Activated CD4-positive, CD25-positive, alpha-beta regulatory T cell treated with anti-CD3 and anti-CD28 coated beads, Interleukin-2, amount 50 U/mL, for 16 hours (primary cell): ENCODE measurements around the gene SLC4A2.

ENCODE experiments used
- DNase-seq: peaks from one replicate; pipeline ENCODE4 v3.0.0-alpha.2; 2020; ENCODE audit warnings: low read depth, low spot score

Gene SLC4A2

DNA sequence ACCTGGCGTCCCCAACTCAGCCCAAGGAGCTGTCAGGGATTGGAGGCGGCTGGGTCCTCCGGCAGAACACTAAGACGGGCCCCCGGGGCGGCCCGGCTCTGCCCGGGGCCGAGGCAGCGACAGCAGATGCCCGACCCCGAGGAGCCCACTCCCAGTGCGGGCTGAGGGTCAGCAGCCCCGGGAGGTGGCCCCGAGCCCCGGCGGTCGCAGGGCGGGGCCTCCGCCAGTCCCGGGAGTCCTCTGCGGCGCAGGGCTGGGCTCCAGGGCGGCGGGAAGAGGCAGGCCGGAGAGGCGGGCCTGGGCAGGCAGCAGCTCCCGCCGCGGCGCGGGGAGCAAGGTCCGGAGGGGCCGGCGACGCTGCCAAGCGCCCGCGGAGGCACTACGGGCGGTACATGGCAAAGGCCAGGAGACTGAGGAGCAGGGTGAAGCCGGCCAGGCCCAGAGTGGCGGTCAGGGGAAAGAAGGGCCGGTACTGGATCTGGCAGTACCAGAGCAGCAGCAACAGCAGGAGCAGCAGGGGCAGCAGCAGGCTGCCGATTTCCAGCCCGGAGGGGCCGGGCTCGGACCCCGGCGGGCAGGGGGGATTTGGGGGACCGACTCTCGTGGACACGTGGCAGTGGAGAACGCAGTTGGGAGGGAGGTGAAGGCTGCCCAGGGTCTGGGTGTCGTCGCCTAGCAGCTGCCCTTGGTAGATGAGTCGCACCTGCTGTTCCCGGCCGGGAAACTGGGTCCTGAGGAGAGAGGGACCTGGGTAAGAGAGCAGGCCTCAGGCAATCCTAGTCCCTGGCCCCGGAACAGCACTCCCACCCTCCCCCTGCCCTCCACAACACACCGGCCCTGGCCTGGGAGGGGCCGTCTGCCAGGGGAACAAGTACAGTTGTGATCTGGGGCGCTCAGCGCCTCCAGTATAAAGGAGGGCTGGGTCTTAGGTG, 22.0 kb downstream of the SLC4A2 start:
- DNase-seq: no peak

DNA sequence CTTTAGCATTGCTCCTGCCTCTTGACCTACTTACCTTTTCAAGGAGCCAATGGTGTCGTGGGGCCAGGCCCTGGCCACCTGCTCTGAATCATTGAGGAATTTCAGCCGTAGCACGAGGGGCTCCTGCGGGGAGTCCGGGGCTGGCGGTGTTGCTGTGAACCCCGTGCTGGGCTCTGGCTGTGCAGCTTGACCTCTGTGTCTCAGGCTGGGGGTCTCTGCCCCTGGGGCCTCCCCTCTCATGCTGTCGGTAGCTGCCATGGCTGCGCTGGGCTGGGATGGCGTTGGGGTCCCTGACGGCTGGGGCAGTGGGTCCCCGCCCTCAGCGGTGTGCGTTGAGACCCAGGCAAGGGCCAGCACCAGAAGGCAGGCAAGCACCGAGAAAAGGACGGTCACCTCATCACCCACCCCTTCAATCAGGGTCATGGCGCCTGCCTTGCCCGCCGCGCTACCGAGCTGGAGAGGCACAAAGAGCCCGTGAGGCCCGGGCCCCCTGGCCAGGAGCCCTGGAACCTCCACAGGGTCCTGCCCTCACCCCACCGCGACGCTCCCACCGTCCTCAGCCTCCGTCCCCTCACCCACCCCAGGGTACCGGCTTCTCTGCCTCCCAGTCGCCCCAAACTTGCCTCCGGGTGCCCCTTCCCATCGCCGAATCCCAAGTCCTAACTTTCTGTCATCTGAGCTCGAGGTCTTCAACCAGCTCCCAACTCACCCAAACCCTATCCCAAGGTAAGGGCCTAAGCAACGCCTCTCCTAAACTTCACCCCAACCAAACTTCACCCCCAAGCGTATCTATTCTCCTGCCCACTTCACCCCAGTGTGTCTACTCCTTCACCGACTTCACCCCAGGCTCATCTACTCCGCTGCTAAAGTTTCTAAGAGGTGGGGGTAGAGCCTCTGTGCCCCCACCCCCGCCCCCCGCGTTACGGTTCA, 23.0 kb downstream of the SLC4A2 start:
- DNase-seq: no peak

DNA sequence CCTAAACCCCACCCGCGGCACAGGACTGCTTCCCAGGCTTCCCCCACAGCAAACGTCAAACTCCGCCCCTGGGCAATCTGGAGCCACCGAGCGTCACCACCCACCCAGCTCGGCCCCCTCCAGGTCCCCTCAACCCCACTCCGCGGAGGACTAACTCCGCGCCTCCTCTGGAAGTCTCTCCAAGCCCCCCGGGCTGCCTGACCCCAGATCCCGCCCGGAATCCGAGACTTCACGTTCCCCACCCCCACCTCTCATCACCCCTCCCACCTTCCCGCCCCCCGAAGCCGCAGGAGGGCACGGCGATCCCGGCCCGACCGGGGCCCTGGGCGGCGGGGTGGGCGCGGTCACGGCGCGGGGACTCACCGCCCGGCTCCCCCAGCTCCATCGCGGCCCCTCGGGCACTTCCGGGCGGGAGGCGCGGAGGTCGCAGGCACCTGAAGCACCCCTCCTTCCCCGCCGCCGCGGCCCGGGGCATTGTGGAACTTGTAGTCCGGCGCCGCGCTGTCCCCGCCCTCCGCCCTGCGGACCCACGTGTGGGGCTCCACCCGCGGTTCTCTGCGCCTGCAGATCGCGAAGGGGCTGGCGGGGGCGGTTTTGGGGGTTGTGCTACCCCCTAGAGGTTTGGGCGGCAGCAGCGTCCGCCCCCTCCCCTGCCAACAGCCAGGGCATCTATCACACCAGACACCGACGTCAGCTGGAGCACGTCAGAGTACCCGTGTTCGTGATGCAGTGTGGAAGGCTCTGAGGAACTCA, 23.9 kb downstream of the SLC4A2 start, which contains the start of gene TMUB1:
Gene TMUB1, minus strand, starts transcription at position 423 of the 753 bp plus-strand sequence. CDS start 930 bp downstream, outside the sequence.
- peak; percentile 65 for DNase-seq

DNA sequence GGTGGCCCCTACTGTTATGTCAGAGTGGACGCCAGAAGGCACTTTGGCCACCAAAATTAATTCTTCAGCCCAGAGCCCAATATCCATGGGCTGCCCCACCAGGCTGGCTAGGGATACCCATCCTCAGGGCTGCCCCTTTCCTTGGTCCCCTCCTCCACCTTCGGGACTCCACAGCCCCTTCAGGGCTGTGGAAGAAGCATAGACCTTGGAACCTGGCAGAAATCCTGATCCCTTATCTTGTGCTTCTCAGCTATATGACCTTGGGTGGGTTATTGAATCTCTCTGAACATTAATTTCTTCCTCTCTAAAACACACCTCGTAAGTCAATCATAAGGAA, 24.4 kb downstream of the SLC4A2 start:
- DNase-seq: no peak

DNA sequence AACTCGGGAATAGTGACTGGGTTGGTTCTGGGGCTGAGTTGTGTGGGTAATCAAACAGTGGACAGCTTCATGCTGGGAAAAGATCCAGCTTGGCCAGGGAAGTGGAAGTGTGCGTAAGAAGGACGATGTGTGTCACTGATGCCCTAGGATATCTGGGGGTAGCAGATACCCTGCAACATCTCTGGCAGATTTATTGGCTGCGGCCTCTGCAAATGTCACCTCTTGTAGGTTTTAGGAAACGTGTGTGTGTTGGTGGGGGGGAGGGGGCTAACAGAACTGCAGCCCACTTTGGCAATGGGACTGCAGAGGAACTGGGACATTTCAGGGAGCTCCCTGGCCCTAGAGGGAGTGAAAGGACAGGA, 25.9 kb downstream of the SLC4A2 start:
- no peak for DNase-seq

DNA sequence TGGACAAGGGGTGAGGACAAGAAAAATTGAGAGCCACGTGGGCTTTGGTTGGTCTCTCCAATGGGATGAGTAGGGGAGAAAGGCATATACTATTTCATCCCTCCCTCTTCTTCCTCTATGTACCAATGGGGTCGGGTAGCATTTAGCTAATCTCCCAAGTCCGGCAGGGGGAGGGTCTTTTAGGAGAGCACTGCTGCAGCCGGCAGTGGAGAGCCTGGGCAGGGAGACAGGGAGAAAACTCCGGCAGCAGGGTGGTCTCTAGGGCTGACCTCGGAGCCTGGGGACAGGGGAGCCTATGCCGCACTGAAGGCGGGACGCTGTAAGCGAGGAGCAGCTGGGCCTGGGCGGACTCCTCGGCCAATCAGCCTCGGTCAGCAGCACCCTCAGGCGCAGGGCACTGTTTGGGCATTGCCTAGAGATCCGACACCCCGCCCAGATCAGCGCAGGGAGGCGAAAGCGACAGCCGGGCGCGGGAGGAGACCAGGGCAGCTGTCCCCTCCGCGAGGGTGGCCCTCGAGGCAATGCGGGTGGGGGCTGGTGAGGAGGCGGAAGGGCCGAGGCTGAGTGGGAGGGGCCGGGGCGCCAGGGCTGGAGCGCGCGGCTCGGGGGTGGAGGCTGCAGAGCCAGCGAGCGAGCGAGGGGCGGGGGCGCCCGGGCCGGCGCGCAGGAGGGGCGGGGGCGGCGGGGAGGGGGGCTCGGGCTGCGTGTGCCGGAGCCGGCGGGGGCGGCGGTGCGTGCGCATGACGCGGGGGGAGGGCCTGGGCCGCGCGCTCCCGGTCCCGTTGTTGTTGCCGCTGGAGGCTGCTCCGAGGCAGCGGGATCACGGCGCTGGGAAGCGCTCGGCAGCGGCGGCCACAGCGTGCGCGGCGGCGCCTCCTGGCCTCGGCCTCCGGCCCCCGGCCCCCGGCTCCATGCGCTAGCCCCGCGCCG, 26.6 kb downstream of the SLC4A2 start, which contains the start of gene AGAP3:
Gene AGAP3, plus strand, starts transcription at position 785 of the 930 bp plus-strand sequence. CDS start 267 bp downstream, outside the sequence.
- DNase-seq: no peak

DNA sequence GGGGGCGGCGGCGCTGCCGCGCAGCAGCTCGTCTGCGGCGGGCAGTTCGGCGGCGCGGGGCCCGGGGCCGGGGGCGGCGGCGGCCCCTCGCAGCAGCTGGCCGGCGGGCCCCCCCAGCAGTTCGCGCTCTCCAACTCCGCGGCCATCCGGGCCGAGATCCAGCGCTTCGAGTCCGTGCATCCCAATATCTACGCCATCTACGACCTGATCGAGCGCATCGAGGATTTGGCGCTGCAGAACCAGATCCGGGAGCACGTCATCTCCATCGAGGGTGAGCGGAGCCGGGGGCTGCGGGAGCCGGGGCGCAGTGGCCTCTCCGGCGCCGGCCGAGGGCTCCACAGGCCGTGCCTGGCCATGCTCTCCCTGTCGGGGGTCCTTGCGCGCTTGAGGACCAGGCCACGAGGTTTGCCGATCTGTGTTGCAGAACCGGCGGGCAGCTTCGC, 27.4 kb downstream of the SLC4A2 start:
- DNase-seq: no peak

DNA sequence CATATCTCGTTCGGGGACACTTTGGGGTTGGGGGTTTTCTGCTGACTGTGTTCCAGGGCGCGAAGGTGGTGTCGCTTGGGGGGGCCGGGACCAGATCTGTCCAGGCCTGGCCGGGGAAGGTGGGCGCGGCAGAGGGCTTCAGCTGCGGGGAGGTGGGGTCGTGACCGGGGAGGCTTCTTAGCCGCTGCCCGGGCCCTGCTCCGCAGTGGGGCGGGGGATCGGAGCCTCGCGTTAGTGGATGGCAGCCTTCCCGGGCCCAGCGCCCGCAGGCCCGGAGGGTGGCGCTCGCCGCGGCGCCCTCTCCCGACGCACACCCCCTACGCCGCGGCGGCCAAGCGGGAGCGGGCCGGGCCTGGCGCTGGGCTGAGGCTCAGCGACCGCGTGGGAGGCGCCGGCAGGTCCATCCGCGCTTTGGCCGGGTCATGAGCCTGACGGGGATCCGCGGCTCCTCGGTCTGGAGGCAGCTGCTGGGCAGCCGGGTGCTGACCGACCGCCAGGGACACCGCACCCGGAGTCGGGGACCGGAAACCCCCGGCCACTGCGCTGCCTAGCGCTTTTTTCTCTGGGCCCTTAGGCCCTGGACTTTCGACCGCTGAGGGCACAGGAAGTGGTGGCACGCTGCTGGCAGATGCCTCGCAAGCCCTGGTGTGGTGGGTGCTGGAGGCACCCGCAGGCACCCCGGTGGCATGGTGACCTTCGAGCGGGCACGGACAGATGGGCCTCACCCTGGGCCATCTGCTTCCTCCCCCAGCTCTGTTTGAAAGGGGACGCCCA, 28.0 kb downstream of the SLC4A2 start:
- DNase-seq: no peak

DNA sequence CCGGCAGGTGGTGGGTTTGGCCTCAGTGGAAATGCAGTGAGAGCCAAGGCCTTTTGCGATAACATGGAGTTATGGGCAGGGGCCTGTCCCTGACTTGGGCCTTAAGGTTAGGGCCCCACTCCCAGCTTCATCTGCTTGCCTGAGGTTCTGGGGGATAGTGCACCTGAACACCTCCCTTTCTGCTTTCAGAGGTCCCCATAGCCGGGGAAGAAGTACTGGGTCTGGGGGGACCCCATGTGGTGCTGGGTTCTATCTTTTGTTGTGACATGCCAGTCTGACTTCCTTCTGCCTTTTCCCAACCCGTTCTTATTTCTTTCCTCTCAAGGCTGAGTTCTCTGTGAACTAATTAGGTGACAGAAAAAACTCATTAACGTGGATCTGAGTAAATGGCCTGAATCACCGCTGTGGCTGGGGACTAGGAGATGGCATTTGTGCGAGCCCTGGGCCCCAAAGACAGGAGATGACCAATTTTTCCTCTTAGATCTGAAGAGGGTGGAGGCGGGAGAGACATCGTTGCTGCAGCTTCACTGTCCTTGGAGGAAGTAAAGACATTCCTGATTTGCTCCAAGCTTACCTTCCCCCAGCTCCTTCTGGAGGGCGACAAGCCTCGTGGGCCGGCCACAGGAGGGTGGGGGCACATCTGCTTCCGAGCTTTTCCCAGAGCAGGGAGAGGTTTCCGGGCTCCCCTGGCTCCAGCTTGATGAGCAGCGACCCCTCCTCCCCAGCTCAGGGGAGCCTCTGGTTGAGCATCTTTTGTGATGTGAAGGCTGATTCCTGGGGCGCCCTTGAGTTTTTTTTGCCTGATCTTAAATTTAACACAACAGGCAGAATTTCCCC, 28.8 kb downstream of the SLC4A2 start:
- no peak for DNase-seq

DNA sequence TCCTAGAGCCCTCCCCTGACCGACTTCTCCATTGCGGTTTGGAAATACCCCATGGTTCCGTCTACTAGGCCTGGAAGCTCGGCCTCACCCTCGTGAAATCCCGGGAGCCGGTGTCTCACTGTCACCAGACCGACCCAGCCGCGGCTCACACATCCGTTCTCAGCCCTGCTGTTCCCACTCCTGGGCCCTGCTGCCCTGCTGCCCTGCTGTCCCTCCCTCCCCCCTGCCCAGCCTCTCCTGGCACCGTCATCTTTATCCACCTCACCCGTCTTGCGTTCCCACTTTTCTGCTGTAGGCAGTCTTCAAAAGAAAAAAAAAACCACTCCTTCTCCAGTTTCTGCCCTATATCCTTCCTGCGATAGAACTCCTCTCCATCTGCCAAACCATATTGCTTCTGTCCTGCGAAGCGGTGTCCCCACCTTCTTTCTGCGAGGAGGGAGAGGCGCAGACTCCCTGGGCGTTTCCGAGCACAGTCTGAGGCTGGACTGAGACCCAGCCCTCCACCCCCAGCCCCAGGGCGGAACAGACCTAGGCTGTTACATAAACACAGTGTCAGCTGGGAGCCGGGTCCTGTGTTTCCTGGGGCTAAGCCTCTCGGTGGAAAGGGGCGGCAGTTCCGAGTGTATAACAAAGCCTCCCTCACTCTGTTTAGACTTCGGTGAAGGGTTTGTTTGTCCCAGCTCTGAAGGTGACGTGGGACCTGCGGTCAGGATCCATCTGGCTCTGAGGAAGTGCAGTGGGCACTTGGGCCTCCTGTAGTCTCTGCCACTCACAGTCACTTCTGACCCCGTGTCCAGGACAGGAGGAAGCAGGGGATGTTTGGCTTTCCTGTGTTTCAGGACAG, 29.7 kb downstream of the SLC4A2 start:
- DNase-seq: no peak

DNA sequence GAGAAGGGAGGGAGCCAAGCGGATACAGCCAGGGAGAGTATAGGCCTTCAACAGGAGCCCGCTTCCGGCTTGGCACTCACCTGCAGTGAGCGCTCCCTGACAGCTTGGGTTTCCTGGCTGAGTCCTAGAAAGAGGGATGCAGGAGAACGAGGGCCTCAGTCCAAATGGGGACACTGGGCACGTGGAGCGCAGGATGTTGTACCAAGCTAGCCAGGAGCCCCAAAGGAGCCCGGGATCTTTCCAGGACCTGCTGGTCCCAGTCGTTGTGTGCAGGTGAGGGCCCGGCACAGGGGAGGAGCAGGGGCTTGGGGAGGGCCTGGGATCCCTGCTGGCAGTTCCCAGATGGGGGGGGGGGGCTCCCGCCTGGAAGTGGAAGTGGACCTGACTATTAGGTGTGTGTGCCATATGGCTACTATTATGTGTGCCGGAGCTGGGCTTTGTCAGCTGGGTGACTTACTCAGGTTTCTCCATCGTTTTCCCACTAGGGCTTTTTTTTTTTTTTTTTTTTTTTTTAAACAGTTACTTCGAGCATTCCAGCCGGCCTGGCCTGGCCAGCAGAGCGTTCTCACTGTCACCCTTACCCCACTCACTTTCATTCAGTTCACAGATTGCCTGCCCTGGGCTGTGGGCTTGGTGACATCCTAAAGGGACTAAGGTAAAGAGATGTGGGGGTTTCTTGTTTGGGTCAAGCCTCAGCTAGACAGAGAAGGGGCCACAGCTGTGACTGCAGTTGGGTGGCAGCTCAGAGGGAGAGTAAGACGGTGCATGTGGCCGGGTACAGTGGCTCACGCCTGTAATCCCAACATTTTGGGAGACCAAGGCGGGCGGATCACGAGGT, 30.7 kb downstream of the SLC4A2 start:
- no peak for DNase-seq

DNA sequence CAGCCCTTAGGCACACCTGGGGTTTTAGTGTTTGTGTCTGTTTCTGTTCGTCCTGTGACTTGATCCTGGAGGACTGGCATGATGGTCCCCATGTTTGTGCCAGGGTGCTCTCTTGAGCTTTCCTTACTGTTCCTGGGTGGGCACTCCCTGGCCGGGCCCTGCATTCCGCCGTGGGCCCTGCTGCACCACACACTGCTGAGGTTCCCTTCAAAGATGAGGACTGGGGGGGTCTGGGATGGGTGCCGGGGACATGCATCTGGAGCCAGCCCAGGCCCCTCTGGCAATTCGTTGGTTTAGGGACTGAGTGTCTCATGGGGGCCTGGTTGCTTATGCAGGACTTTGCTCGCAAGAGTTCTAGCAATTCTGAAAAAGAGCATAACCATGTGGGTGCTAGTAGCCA, 31.6 kb downstream of the SLC4A2 start:
- DNase-seq: no peak

DNA sequence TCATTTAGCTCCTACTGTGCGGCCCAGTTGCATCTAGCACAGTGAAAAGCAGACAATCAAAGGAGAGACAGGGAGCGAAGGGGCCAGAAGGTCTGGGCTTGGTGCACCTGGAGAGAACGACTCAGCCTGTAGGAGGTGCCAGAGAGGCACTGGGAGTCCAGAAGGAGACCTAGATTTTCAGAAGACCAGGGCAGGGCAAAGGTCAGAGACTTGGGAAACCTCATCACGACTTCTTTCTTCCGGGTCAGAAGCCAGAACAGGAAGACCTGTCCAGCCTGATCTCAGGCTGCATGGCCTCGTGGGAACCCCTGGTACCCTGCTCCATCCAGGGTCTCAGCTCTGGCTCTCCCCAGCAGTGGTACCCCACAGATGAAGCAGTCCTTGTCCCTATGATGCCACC, 32.0 kb downstream of the SLC4A2 start:
- DNase-seq: no peak

DNA sequence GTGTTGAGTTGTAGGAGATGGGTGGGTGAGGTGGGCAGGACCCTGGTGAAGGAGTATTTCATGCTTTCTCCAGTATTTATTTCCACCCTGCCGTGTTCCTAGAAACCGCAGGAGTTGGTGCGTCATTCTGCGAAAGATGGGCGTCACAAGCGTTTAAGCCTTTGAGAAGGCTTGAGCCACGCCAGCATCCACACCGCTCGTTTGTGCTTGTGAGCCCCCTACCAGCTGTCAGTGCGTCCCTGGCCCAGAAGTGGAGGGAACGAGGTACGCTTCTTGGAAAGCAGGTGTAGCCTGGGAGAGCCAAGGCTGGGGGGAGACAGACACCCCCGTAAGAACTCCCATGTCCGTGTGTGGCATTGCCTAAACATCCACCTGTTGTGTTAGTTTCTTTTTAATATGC, 32.6 kb downstream of the SLC4A2 start:
- DNase-seq: no peak

DNA sequence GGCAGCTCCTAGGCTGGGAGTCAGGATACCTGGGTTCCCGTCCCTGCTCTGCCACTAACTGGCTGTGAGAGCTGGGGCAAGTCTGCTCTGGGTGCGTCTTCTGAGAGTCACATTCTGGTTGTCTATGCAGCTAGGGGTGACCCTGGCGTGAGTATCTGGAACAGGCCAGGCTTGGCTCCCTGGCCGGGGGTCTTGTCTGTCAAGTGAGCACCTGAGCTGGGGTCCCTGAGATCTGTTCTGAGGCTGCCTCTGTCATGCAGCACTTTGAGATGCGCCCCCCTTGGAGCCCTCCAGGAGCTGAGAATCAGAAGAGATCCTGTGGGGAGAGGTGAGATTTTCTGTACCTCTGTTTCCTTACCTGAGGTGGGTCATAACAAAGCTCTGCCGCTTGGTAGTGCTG, 34.4 kb downstream of the SLC4A2 start:
- no peak for DNase-seq

DNA sequence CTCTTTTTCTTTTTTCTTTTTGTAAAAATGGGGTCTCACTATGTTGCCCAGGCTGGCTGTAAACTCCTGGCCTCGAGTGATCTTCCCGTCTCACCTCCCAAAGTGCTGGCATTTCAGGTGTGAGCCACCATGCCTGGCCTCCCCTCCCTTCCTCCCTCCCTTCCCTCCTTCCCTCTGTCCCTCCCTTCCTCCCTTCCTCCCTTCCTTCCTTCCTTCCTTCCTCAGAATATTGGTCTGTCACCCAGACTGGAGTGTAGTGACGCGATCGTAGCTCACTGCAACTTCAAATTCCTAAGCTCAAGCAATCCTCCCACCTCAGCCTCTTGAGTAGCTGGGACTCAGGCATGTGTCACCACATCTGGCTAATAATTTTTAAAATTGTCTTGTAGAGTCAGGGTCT, 35.3 kb downstream of the SLC4A2 start:
- no peak for DNase-seq
